Muscle layer of duodenum (tissue), 2 donors: ENCODE measurements around the gene F12.

Experiments used
- H3K27ac ChIP-seq: one replicate; pipeline ENCODE4 v1.7.0; 2013; ENCODE audit warnings: mild to moderate bottlenecking, low read length
- H3K27me3 ChIP-seq: one replicate; pipeline ENCODE4 v1.7.0; 2013; ENCODE audit warnings: low read depth, mild to moderate bottlenecking, control low read depth, low read length
- H3K36me3 ChIP-seq, 2 donors: one replicate each; pipeline ENCODE4 v1.7.0; 2013; ENCODE audit warnings: low read length in 2 of 2, control low read depth in 1 of 2, mild to moderate bottlenecking in 1 of 2; ENCODE audit not compliant: insufficient read depth in 2 of 2, control insufficient read depth in 1 of 2
- H3K4me1 ChIP-seq, 2 donors: one replicate each; pipeline ENCODE4 v1.7.0; 2013; ENCODE audit warnings: low read length in 2 of 2, mild to moderate bottlenecking in 2 of 2, control low read depth in 1 of 2, moderate library complexity in 1 of 2; ENCODE audit not compliant: insufficient read depth in 2 of 2, control insufficient read depth in 1 of 2
- H3K4me3 ChIP-seq, 2 donors: one replicate each; pipeline ENCODE4 v1.7.0; 2013; ENCODE audit warnings: low read length in 2 of 2, low read depth in 1 of 2, mild to moderate bottlenecking in 1 of 2
- H3K9me3 ChIP-seq, 2 donors: one replicate each; pipeline ENCODE4 v1.7.0; 2013; ENCODE audit warnings: low read length in 2 of 2, control low read depth in 1 of 2, mild to moderate bottlenecking in 1 of 2; ENCODE audit not compliant: control insufficient read depth in 1 of 2
- donor health status: healthy.

Gene F12

GRCh38 chr5:177435847-177436536, 26.6 kb upstream of the F12 start:
- no peak overlapping the region for H3K4me3 ChIP-seq
- H3K36me3 ChIP-seq, result peaks cover 41 to 83% of the 10 kb centered on the region in 2 donors
- H3K9me3 ChIP-seq, result no peaks in the 10 kb centered on the region
- no peaks in the 10 kb centered on the region for H3K27me3 ChIP-seq
- peaks cover 0 to 3% of the 10 kb centered on the region in 2 donors for H3K4me1 ChIP-seq
- H3K27ac ChIP-seq, result no peak overlapping the region

GRCh38 chr5:177434942-177435738, 25.8 kb upstream of the F12 start:
- H3K36me3 ChIP-seq, result peaks cover 41 to 76% of the 10 kb centered on the region in 2 donors
- peaks cover 0 to 8% of the 10 kb centered on the region in 2 donors for H3K4me1 ChIP-seq
- H3K4me3 ChIP-seq, result no peak overlapping the region
- no peaks in the 10 kb centered on the region for H3K9me3 ChIP-seq
- H3K27me3 ChIP-seq, result no peaks in the 10 kb centered on the region
- no peak overlapping the region for H3K27ac ChIP-seq

GRCh38 chr5:177434437-177434836, 25.1 kb upstream of the F12 start:
- Histone ChIP-seq H3K36me3 (peaks cover 41 to 71% of the 10 kb centered on the region in 2 donors), H3K9me3 (no peaks in the 10 kb centered on the region), H3K4me1 (peaks cover 0 to 14% of the 10 kb centered on the region in 2 donors), H3K27ac (no peak overlapping the region), H3K27me3 (no peaks in the 10 kb centered on the region), H3K4me3 (no peak overlapping the region)

GRCh38 chr5:177433658-177434217, 24.4 kb upstream of the F12 start:
- Histone ChIP-seq H3K4me1 (peaks cover 2 to 19% of the 10 kb centered on the region in 2 donors), H3K4me3 (no peak overlapping the region), H3K27me3 (no peaks in the 10 kb centered on the region), H3K27ac (no peak overlapping the region), H3K36me3 (peaks cover 41 to 68% of the 10 kb centered on the region in 2 donors), H3K9me3 (no peaks in the 10 kb centered on the region)

- H3K27ac ChIP-seq, result no peak overlapping the region
- H3K9me3 ChIP-seq, result no peaks in the 10 kb centered on the region
- H3K27me3 ChIP-seq, result no peaks in the 10 kb centered on the region
- H3K4me3 ChIP-seq, result no peak overlapping the region
- peaks cover 41 to 61% of the 10 kb centered on the region in 2 donors for H3K36me3 ChIP-seq
- H3K4me1 ChIP-seq, result peaks cover 3 to 24% of the 10 kb centered on the region in 2 donors
These were observed 23.7 kb upstream of the F12 start for GRCh38 chr5:177432839-177433657.

GRCh38 chr5:177432143-177432838, 22.9 kb upstream of the F12 start:
- no peak overlapping the region for H3K4me3 ChIP-seq
- H3K27me3 ChIP-seq, result no peaks in the 10 kb centered on the region
- H3K4me1 ChIP-seq, result peaks cover 6 to 32% of the 10 kb centered on the region in 2 donors
- H3K27ac ChIP-seq, result no peak overlapping the region
- no peaks in the 10 kb centered on the region for H3K9me3 ChIP-seq
- H3K36me3 ChIP-seq, result peaks cover 35 to 55% of the 10 kb centered on the region in 2 donors

GRCh38 chr5:177431317-177432142, 22.2 kb upstream of the F12 start:
- peaks cover 8 to 36% of the 10 kb centered on the region in 2 donors for H3K4me1 ChIP-seq
- no peaks in the 10 kb centered on the region for H3K27me3 ChIP-seq
- H3K27ac ChIP-seq, result no peak overlapping the region
- H3K36me3 ChIP-seq, result peaks cover 34 to 53% of the 10 kb centered on the region in 2 donors
- no peaks in the 10 kb centered on the region for H3K9me3 ChIP-seq
- H3K4me3 ChIP-seq, result no peak overlapping the region

GRCh38 chr5:177430972-177431316, 21.6 kb upstream of the F12 start:
- no peak overlapping the region for H3K4me3 ChIP-seq
- no peaks in the 10 kb centered on the region for H3K9me3 ChIP-seq
- no peak overlapping the region for H3K27ac ChIP-seq
- peaks cover 8 to 36% of the 10 kb centered on the region in 2 donors for H3K4me1 ChIP-seq
- H3K36me3 ChIP-seq, result peaks cover 34 to 47% of the 10 kb centered on the region in 2 donors
- H3K27me3 ChIP-seq, result no peaks in the 10 kb centered on the region

GRCh38 chr5:177430140-177430951, 21.0 kb upstream of the F12 start:
- no peak overlapping the region for H3K27ac ChIP-seq
- H3K9me3 ChIP-seq, result no peaks in the 10 kb centered on the region
- H3K4me1 ChIP-seq, result peaks cover 8 to 39% of the 10 kb centered on the region in 2 donors
- no peak overlapping the region for H3K4me3 ChIP-seq
- no peaks in the 10 kb centered on the region for H3K27me3 ChIP-seq
- peaks cover 28 to 41% of the 10 kb centered on the region in 2 donors for H3K36me3 ChIP-seq
